Sciatic nerve (tissue), 2 donors: ENCODE measurements around the gene CC2D1A. TPM values are rescaled to one million over a fixed set of nuclear protein-coding genes. Genes with fewer than 3 reads are reported as not detected.
"Not testable (repeated sequence)": the region's sequence is repeated elsewhere in the genome, so short reads cannot be mapped to it uniquely, and the experiment has no call there.

Experiments used
- ATAC-seq: fragments of 200-7000 bp; cut with Tn5 transposase; one replicate; pipeline ENCODE4 v1.9.1; 2020; ENCODE audit warnings: mild to moderate bottlenecking, moderate library complexity
- DNase-seq: peaks from one replicate; pipeline ENCODE4 v3.0.0-alpha.2; 2020; ENCODE audit warnings: low spot score
- intact Hi-C: fragments of 100-400 bp; cut with DNase I; formaldehyde crosslinking; loops from one replicate; pipeline ENCODE4 v1.14.2; 2022
- microRNA-seq: library from miRNA; unstranded; fragments of <30 nt; microRNA quantifications from one replicate; pipeline ENCODE4 v1.2.0, GENCODE V29; 2020
- total RNA-seq: library from RNA; stranded (reverse); fragmentation: NEBNext Ultra II Directional; extraction: Animal tissue kit (Norgen Biotek cat#: 25700); gene quantifications from one replicate; pipeline ENCODE4 v1.2.1, GENCODE V29; 2021
- donor health status: DM: no; HTN: no; CAD: no.
- donor health status: DM: no; HTN: no; CAD: no.

Gene CC2D1A
- total RNA-seq, 1 donor from 2014 or later = 45.3 TPM

DNA sequence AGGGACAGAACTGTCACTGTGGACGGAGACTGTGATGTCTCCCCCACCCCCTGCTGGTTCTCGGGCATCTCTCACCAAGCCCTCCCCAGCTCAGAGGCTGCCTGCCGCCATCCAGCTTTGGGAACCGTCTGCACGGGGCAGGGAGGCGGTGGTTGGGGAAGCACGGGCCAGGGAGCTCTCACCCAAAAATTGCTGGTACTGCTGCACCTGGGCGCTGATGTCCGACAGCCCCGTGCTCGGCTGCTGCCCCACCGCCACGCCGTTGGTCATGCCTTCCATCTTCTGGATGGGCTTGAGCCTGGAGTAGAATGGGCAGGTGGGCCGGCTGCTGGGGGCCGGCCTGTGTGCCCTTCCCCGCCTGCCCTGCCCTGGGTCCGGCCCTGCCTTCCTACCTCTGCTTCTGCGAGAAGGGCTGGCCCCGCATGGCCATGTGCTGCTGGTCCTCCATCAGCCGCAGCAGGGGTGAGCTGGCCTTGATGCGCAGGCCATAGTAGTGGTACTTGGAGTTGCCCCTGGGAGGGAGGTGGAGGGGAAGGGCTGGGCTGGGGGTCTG is 62.5 kb downstream of the CC2D1A start:
- DNase-seq (no peak), ATAC-seq (no peak)
- intact Hi-C loops = no loop called here

DNA sequence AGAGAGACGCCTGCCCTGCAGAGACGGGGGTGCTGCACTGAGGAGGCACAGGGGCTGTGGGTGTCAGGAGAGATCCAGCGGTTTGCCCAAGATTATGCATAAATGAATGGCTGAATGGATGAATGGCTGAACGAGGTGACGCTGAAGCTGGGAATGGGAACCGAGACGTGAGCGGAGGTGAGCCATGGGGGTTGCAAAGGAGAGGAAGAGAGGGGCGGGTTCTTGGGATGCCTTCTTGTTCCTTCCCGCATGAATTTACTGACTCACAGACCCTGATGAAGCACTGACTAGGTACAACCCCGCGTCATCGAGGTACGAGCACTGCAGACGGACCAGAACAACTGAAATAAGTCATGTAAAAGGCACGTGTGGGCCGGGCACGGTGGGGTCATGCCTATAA is 63.0 kb downstream of the CC2D1A start:
- intact Hi-C loops = no loop called here
- ATAC-seq = no peak
- DNase-seq = no peak

DNA sequence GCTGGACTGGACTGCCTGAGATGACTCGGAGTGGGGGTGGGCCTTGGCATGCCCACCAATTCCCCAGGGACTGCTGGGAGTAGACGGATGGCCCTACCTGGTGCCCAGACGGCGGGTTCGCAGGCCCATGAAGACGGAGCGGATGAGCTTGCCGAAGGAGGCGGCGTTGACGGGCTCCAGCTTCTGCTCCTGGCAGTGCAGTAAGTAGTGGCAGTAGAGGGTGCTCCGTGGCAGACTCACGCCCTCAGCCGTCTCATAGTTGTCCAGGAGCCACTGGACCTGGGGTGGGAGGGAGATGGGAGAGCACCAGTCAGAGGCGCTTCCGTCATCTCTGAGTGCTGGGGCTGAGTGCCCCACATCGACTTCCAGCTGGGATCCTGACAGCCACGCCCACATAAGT is 63.9 kb downstream of the CC2D1A start:
- ATAC-seq (no peak), DNase-seq (no peak)
- intact Hi-C loops = no loop called here

DNA sequence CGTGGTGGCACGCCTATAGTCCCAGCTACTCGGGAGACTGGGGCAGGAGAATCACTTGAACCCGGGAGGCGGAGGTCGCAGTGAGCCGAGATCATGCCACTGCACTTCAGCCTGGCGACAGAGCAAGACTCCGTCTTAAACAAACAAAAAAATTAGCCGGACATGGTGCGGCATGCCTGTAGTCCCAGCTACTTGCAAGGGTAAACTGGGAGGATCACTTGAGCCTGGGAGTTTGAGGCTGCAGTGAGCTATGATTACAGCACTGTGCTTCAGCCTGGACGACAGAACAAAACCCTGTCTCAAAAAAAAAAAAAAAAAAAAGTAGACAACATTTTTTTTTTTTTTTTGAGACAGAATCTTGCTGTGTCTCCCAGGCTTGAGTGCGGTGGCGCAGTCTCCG is 65.9 kb downstream of the CC2D1A start:
- ATAC-seq, intact Hi-C loops, DNase-seq: not testable (repeated sequence)

DNA sequence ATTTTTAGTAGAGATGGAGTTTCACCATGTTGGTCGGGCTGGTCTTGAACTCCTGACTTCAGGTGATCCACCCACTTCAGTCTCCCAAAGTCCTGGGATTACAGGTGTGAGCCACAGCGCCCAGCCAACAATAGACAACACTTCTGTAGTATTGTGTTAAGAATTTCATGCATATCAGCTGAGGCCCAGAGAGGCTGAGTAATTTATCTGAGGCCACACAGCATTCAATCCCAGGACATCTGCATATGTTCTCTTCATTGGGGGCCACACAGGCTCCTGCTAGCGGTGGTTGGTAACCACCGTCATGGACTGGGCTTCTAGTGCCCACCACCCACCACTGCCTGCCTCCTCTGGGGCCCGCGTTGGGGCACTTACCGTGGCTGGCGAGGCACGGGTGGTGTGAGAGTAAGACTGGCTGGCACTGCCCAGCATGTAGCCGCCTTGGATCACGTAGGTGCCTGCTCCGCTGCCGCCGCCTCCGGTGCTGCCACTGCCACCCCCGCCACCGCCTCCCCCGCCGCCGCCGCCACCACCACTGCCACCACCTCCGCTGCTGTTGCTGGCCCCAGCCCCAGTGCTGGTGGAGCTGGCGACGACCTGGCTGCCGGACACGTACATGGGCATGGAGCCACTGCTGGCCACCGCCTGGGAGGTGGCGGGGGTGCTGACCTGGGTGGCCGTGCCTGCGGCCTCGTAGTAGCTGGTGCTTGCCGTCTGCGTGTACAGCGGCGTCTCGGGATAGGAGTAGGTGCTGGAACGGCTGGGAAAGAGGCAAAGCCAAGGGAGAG is 66.6 kb downstream of the CC2D1A start:
- DNase-seq = no peak
- intact Hi-C loops = no loop called here
- no peak for ATAC-seq

DNA sequence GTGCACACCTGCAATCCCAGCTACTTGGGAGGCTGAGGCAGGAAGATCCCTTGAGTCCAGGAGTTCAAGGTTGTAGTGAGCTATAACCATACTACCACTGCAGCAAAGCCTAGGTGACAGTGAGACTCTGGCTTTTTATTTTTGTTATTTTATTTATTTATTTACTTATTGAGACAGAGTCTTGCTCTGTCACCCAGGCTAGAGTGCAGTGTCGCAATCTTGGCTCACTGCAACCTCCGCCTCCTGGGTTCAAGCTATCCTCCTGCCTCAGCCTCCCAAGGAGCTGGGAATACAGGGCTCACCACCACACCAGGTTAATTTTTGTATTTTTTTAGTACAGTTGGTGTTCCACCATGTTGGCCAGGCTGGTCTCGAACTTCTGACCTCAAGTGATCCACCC is 67.5 kb downstream of the CC2D1A start:
- intact Hi-C loops, ATAC-seq, DNase-seq: not testable (repeated sequence)

DNA sequence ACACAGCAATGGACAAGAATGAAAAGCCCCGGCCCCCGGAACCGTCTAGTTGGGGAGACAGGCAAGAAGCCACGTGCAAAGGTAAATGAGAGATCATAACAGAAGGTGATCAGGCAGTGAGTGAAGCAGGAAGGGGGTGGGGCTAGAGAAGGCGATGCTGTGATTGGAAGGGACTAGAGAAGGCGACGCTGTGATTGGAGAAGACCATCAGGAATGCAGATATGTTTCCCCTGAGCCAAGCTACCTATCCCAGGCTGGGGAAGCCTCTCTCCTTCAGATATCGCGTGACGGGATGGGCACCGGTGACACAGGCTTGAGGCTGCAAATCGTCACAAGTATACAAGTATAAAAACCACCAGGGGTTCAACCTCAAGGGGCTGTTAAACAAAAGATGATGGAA is 68.1 kb downstream of the CC2D1A start:
- DNase-seq (no peak), ATAC-seq (no peak)
- intact Hi-C loops = no loop called here

DNA sequence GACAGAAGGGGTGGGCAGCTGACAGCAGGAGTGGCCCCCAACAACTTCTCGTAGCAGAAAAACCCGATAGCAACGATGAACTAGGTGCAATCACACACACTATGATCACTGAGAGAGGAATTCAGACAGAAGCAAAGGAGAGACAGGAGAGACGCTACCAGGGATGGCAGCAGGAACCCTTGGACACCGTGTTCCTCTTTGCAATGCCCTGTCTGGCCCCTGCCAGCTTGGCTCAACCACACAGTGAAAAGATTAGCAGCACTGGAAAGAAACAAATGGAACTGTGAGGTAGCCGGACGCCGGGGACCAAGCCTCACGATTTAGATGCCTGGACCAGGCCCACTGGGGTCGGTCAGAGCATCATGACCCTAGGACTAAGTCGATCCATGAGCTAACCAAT is 69.9 kb downstream of the CC2D1A start:
- no peak for ATAC-seq
- intact Hi-C loops = no loop called here

DNA sequence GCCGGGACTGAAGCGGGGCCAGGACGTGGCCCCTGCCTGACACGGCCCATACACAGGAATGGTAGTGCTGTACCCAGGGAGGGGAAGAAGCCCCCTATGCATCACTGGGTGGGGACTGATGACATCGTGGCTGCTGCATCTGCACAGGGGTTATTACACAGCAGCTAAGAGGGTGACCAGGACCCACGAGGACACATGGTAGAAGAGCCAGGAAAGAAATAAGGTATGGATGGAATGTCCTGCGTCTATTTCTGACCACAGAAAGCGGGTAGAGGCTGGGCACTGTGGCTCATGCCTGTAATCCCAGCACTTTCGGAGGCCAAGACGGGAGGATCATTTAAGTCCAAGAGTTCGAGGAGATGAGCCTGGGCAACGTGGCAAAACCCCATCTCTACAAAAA is 70.4 kb downstream of the CC2D1A start:
- intact Hi-C loops = no loop called here
- ATAC-seq = no peak
- no peak for DNase-seq

More for the DNA sequence above, 69.9 kb downstream of the CC2D1A start:
- DNase-seq = no peak

DNA sequence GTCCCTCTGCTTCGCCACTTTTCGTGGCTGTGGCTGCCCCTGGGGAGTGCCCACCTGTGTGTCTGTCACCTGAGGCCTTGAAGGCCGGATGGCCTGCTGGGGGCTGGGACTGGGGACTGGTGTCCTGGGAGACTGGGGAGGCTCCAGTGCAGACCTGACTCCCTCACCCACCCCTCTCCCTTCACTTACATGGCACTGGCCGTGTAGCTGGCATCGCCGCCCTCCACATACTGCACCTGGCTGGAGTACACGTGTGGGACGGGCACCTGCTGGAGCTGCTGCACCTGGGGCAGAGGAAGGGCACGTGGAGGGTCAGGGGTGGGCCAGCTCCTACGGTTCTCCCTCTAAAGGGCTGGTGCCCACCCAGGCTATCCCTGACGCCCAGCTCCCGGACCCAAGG is 71.8 kb downstream of the CC2D1A start:
- DNase-seq (no peak), ATAC-seq (peak; percentile 16)
- intact Hi-C loops = no loop called here

DNA sequence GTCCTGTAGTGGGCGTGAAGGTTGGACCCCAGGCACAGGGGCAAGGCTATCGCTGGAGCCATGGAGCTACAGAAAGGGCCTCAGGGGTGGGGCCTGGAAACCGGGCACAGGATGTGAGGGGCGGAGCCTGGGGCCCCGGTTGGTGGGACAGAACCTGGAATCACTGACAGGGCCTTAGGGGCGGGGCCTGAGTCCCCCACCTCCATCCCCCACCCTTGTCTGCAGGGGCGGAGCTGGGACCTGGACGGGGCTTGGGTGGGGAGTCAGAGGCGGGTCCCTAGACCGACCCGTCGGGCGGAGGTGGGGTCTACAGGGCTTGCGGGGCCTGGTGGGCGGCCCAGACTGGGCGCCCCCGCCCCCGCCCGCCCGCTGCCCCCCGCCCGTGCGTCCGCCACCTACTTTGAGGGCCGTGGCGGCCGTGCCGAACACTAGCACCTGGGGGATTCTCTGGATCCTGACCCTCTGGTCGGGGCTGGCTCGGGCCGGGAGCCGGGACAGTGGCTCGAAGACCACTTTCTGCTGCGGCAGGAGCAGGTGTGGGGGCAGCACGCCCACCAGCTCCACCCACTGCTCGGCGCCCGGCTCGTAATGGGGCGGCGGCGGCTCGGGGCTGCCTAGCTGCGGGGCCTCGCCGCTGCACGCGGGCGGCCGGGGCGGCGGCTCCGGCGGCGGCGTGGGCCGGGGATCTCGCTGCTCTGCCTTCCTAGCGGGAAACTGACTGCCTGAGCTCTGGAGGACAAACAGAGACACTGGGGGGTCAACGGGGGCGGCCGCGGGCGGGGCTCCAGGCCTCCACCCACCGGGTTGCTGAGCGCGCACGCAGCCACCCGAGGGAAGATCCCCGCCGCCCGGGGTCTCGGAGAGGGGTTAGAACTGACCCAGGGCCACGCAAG is 72.6 kb downstream of the CC2D1A start:
- intact Hi-C loops = no loop called here
- DNase-seq (peak; percentile 85), ATAC-seq (peak; percentile 80)

DNA sequence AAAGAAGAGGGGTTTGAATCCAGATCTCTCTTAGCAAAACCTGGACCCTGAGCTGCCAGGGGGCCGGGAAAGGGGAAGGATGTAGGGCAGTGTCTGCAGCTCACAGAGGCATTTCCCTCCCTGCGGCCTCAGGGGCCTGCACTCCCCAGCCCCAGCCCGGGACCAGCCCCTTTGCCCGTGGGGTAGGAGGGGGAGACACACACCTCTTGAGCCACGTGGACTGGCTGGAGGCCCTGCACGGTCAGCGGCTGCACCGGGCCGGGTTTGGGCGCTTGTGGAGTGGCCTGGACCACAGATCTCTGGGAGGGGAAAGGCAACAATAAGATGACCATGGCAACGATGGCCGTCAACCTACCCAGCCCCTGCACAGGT is 73.2 kb downstream of the CC2D1A start:
- DNase-seq = no peak
- intact Hi-C loops = no loop called here

DNA sequence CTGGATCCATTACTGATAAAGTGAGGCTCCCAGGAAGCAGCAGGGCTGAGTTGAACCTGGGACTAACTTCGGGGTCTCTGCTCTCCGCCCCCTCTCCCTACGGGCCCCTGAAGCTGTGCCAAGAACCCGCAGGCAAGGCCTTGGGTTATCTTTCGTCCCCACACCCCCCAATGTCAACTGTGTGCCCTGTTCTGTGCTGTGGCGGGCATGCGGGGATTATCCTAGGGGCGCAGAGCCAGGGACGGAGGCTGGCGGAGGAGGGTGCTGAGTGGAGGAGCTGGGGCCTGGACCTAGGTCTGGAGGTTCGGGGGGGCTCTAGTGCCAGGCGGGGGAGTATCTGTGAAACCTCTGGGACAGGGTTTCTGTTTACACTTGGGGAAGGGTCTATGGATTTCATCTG is 73.7 kb downstream of the CC2D1A start:
- DNase-seq (no peak), ATAC-seq (no peak)
- intact Hi-C loops = no loop called here

More for the DNA sequence above, 73.2 kb downstream of the CC2D1A start:
- peak; percentile 21 for ATAC-seq

DNA sequence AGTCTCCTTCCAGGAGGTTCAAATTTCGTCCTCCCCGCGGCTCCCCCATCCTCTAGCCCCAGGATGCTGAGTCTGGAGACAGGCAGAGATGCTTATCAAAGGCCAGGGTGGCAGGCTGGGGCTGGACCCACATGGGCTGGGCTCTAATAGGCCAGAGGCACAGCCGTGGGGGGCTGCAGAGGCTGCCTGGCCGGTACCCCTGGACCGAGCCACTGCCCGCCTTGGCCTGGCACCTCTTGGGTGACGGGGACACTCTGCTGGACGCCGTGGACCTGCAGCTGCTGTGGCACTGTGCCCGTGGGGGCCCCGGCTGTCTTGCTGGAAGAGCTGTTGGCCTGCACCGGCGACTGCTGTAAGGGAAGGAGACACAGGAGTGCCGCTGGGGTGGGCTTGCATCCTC is 74.3 kb downstream of the CC2D1A start:
- intact Hi-C loops = no loop called here
- ATAC-seq = no peak

More for the DNA sequence above, 74.3 kb downstream of the CC2D1A start:
- DNase-seq = no peak

Small RNA genes within 50 kb of the gene (microRNA-seq; reads per million reads assigned to microRNA genes)
- gene MIR181C (300 reads per million, percentile 71 among the genes with 10 or more reads in this experiment), gene MIR181D (95.2 reads per million, percentile 56 among the genes with 10 or more reads in this experiment)

Other genes starting within 250 kb of the CC2D1A start
- 39.9 TPM for gene MRI1, start 141.7 kb upstream of the CC2D1A start, total RNA-seq
- 63.0 TPM for gene C19orf53, start 131.7 kb upstream of the CC2D1A start, total RNA-seq
- 8.2 TPM for gene ZSWIM4, start 110.8 kb upstream of the CC2D1A start, total RNA-seq
- gene NANOS3, start 29.1 kb upstream of the CC2D1A start, total RNA-seq = 1.4 TPM
- 3.4 TPM for gene BRME1, start 84 bp upstream of the CC2D1A start, total RNA-seq
- 17.8 TPM for gene PODNL1, start 32.2 kb downstream of the CC2D1A start, total RNA-seq
- gene DCAF15, start 46.3 kb downstream of the CC2D1A start, total RNA-seq = 24.7 TPM
- gene RFX1, start 100.1 kb downstream of the CC2D1A start, total RNA-seq = 16.1 TPM
- gene RLN3, start 121.9 kb downstream of the CC2D1A start, total RNA-seq = not detected
- gene IL27RA, start 125.6 kb downstream of the CC2D1A start, total RNA-seq = 5.7 TPM
- 4.5 TPM for gene PALM3, start 155.9 kb downstream of the CC2D1A start, total RNA-seq
- gene MISP3, start 166.6 kb downstream of the CC2D1A start, total RNA-seq = 5.6 TPM
- gene C19orf67, start 179.6 kb downstream of the CC2D1A start, total RNA-seq = not detected
- 22.2 TPM for gene SAMD1, start 184.6 kb downstream of the CC2D1A start, total RNA-seq
- 78.0 TPM for gene PRKACA, start 211.6 kb downstream of the CC2D1A start, total RNA-seq
- 0.22 TPM for gene ASF1B, start 230.4 kb downstream of the CC2D1A start, total RNA-seq